Smooth muscle cell of the brain vasculature (primary cell): ENCODE results near the gene ERICH2.

Source experiments
- DNase-seq: peaks from one replicate; pipeline ENCODE4 v3.0.0-alpha.2; 2012; ENCODE audit warnings: low read depth, low spot score

Gene ERICH2

DNA sequence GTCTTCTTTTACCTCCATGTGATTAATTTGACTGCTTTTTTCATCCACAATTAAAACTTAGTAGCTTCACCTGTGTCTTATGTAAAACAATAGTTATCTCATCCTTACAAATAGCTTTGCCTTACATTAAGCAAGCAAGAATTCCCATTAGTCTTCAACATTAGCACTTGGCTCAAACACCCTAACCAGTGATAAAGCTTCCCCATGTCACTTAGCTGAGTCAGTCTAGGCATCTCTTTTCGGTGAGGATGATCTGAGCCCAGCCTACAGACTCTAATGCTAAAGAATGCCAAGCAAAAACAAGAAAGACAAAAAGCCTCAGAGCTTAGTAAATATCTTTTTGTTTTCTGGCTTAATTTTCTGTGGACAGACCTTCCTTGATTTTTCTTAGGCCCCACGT is 72.6 kb downstream of the ERICH2 start:
- DNase-seq: no peak

DNA sequence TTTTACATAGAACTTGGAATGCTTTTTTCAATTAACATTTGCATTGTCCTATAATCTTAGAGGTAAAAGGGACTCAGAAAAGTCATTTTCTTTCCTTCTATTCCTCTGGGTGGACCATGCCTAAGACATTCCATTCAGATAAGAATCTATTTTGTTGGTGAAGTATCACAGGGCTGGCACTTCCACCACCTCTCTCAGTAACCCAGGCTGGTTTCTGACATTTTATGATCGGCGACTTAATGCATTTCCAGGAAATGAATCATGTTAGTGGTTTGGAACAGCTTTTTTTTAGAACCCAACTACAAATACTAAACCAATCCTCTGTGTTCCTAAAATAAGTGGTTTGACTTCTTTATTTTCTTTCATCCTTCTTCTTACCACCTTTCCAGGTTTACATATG is 73.5 kb downstream of the ERICH2 start:
- DNase-seq: no peak

DNA sequence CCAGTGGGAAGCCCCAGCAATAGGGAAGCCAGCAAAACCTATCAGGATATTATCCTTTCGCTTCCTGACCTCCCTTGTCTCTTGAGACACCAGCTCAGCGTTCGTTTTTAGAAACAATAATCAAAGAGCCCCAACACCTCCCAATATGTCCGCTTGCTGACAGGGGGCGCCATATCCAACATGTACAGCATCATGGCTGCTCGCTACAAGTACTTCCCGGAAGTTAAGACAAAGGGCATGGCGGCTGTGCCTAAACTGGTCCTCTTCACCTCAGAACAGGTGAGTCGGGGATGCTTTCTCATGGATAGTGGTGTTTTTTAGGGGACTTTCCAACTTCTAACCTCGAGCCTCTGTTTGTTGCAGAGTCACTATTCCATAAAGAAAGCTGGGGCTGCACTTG is 75.2 kb downstream of the ERICH2 start:
- no peak for DNase-seq

DNA sequence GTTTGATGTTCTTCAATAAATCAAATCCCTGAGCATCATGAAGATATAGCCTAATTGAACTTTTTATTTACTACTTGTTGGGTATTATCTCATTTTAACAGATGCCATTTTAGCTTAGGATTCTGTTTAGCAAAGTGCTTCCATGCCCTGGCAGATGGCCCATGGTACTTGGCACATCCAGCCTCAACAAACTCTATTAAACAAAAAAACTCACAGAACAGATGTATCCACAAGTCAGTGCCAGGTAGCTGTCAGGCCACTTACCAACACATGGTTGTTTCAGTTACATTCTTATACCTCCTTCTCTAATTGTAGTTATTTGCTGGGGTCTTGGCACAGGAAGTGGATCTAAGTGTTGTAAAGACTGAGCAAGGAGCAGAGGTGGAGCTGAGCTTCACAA is 76.1 kb downstream of the ERICH2 start:
- no peak for DNase-seq

DNA sequence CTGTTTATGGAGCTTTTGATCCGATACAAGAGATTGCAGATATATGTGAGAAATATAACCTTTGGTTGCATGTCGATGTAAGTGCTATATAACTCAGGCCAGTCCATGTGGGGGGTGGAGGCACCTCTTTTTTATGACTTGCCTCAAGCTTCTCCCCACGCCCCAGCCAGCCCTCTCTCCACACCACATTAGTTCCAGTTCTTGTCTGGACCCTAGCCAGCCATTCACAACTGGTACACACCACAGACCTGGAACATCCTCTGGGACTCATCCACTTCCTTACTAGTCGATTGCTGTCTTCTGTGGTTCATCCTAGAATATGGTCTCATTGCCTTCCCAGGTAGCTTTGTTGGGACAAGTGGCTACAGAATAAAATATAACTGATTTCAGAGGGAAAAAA is 77.5 kb downstream of the ERICH2 start:
- DNase-seq: no peak
